GM21786 (cell line): Measurements from ENCODE around the gene SAMD4A.

Experiments used
- ATAC-seq: cut with Tn5 transposase; IDR thresholded peaks from one replicate; pipeline ENCODE4 v1.9.1; 2021; ENCODE audit not compliant: unreplicated experiment

The SAMD4A gene

GRCh38 chr14:54564868-54565784 lies 1.8 kb upstream of the SAMD4A start:
- ATAC-seq, result peak; percentile 33

- ATAC-seq, result peak; percentile 51
Observed at GRCh38 chr14:54565785-54566409, 1.0 kb upstream of the SAMD4A start.

- ATAC-seq, result no peak
Observed at GRCh38 chr14:54567224-54567638, 303 bp downstream of the SAMD4A start.

- no peak for ATAC-seq
Observed at GRCh38 chr14:54567639-54568561, 972 bp downstream of the SAMD4A start.

GRCh38 chr14:54568821-54569595 lies 2.1 kb downstream of the SAMD4A start:
- ATAC-seq, result no peak

- ATAC-seq, result no peak
Observed at GRCh38 chr14:54570047-54570446, 3.1 kb downstream of the SAMD4A start.

GRCh38 chr14:54570631-54571415 lies 3.9 kb downstream of the SAMD4A start:
- ATAC-seq, result no peak

GRCh38 chr14:54572316-54572715 lies 5.4 kb downstream of the SAMD4A start:
- no peak for ATAC-seq

GRCh38 chr14:54574528-54574927 lies 7.6 kb downstream of the SAMD4A start:
- ATAC-seq, result no peak

- no peak for ATAC-seq
Observed at GRCh38 chr14:54577494-54577893, 10.6 kb downstream of the SAMD4A start.

GRCh38 chr14:54577977-54578376 lies 11.0 kb downstream of the SAMD4A start:
- ATAC-seq, result no peak

- ATAC-seq, result no peak
Observed at GRCh38 chr14:54579621-54580020, 12.7 kb downstream of the SAMD4A start.

GRCh38 chr14:54580933-54581332 lies 14.0 kb downstream of the SAMD4A start:
- no peak for ATAC-seq

GRCh38 chr14:54582334-54582733 lies 15.4 kb downstream of the SAMD4A start:
- ATAC-seq, result no peak

GRCh38 chr14:54584097-54584496 lies 17.2 kb downstream of the SAMD4A start:
- ATAC-seq, result no peak

- no peak for ATAC-seq
Observed at GRCh38 chr14:54585214-54585613, 18.3 kb downstream of the SAMD4A start.

GRCh38 chr14:54589076-54589475 lies 22.1 kb downstream of the SAMD4A start:
- ATAC-seq, result no peak

- ATAC-seq, result no peak
Observed at GRCh38 chr14:54589843-54590242, 22.9 kb downstream of the SAMD4A start.

GRCh38 chr14:54590481-54590880 lies 23.6 kb downstream of the SAMD4A start:
- ATAC-seq, result no peak

GRCh38 chr14:54591461-54591860 lies 24.5 kb downstream of the SAMD4A start:
- no peak for ATAC-seq
